GM18951 (cell line): ENCODE data around the gene TEX35.

Source experiments
- POLR2A ChIP-seq: IDR thresholded peaks from 4 replicates; pipeline ENCODE4 v1.6.1; 2011; ENCODE audit warnings: mild to moderate bottlenecking; ENCODE audit not compliant: insufficient read length, insufficient read depth; ENCODE audit errors: extremely low read depth
- in situ Hi-C: fragments of 300-500 bp; cut with MboI; formaldehyde crosslinking; loops from one replicate; pipeline ENCODE4 v1.12.0; 2022; ENCODE audit warnings: low sequenced_read_pairs, mixed read lengths, inconsistent platforms; ENCODE audit not compliant: unreplicated experiment

The TEX35 gene

GRCh38 chr1:178486100-178487069, 26.5 kb upstream of the TEX35 start:
- in situ Hi-C loops: no loop called here

GRCh38 chr1:178487070-178487615, 25.8 kb upstream of the TEX35 start:
- in situ Hi-C loops: no loop called here
- TF ChIP-seq POLR2A: no peak

More at GRCh38 chr1:178486100-178487069, 26.5 kb upstream of the TEX35 start:
- TF ChIP-seq POLR2A: no peak

- no peak for TF ChIP-seq POLR2A
- in situ Hi-C loops: no loop called here
Observed at GRCh38 chr1:178488393-178488792, 24.5 kb upstream of the TEX35 start.

- in situ Hi-C loops: no loop called here
- TF ChIP-seq POLR2A: no peak
Observed at GRCh38 chr1:178489399-178489798, 23.5 kb upstream of the TEX35 start.

- in situ Hi-C loops: loop anchor here (10.0 kb wide), 1 partner anchor 195 kb away; no protein-coding TSS in a partner anchor
- no peak for TF ChIP-seq POLR2A
Observed at GRCh38 chr1:178490136-178490535, 22.8 kb upstream of the TEX35 start.

- in situ Hi-C loops: loop anchor here (10.0 kb wide), 1 partner anchor 196 kb away; no protein-coding TSS in a partner anchor
- no peak for TF ChIP-seq POLR2A
Observed at GRCh38 chr1:178490967-178491366, 21.9 kb upstream of the TEX35 start.

- no peak for TF ChIP-seq POLR2A
- in situ Hi-C loops: loop anchor here (10.0 kb wide), 1 partner anchor 197 kb away; no protein-coding TSS in a partner anchor
Observed at GRCh38 chr1:178491721-178492120, 21.2 kb upstream of the TEX35 start.

GRCh38 chr1:178492341-178492740, 20.6 kb upstream of the TEX35 start:
- TF ChIP-seq POLR2A: no peak
- in situ Hi-C loops: loop anchor here (10.0 kb wide), 1 partner anchor 198 kb away; no protein-coding TSS in a partner anchor

GRCh38 chr1:178493301-178493741, 19.6 kb upstream of the TEX35 start:
- in situ Hi-C loops: loop anchor here (10.0 kb wide), 1 partner anchor 199 kb away; no protein-coding TSS in a partner anchor
- no peak for TF ChIP-seq POLR2A

GRCh38 chr1:178494569-178494971, 18.3 kb upstream of the TEX35 start:
- in situ Hi-C loops: loop anchor here (10.0 kb wide), 1 partner anchor 200 kb away; no protein-coding TSS in a partner anchor
- TF ChIP-seq POLR2A: no peak

GRCh38 chr1:178495158-178495557, 17.8 kb upstream of the TEX35 start:
- in situ Hi-C loops: loop anchor here (10.0 kb wide), 1 partner anchor 200 kb away; no protein-coding TSS in a partner anchor
- no peak for TF ChIP-seq POLR2A

GRCh38 chr1:178495741-178496409, 17.0 kb upstream of the TEX35 start:
- in situ Hi-C loops: loop anchor here (10.0 kb wide), 1 partner anchor 201 kb away; no protein-coding TSS in a partner anchor
- TF ChIP-seq POLR2A: no peak
